ENCODE results near the gene CHST14. TPM values are rescaled to one million over a fixed set of nuclear protein-coding genes. Genes with fewer than 3 reads are reported as not detected.

The CHST14 gene
- polyA plus RNA-seq, 12 donors, result 29.3 to 44.7 (median 34.1) TPM; not detected in 1

DNA sequence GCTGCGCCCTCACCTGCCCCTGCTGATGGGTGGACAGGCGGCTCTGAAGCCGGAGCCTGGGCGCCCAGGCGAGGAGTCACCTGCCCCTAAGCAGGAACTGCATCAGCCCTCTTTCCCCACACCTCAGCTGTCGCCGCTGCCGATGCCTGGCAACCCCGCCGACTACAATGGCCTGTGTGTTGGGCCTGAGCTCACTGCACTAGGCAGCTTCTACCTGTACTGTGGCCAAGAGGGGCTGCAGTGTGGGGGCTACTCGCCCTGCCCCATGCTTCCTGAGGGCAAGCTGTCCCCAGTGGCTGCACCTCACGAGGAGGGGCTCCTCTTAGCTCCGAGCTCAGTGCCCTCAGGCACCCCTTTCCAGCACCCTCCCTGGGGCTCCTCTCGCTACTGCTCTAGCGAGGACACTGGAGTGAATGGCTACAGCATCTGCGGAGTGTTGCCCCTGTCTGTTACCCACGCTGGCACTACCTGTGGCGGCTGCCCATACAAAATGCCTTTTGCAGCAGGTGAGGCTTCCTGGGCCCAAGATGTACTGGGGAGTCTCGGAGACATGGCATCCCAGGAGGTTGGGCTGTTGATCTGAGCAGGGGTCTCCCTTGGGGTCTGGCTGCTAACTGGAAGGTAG is 11.3 kb upstream of the CHST14 start:
- no peak for DNase-seq

DNA sequence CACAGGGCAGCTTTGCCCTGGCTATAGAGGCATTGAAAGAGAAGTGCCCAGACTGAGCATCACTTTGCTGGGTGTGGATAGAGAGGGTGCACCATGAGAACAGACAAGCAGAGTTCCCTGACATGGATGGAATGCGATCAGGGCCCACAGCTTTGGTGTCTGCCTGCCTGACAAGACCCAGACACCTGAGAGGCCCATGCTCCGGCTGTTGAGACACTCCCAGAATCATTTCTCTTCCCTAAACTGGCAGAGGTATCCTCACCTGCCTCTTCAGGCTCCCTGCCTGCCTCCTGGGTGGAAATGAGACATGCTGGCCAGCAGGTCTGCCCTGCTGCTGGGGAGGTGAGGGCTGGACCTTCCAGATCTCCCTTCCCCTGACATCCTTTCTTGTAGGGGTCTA is 10.4 kb upstream of the CHST14 start:
- DNase-seq, result no peak

DNA sequence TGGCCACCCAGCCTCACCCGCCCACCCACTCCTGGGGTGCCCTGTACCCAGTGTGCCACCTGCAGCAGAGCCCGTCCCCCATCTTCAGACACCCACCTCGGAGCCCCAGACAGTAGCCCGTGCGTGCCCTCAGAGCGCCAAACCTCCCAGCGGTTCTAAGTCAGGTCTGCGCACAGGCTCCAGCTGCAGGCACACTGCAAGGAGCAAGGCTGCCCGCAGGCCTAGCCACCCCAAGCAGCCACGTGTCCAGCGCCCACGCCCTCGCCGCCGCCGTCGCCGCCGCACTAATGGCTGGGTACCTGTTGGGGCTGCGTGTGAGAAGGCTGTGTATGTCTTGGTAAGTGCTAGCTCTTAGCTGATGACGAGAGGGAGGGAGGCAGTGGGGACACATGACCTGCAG is 8.8 kb upstream of the CHST14 start:
- no peak for DNase-seq

DNA sequence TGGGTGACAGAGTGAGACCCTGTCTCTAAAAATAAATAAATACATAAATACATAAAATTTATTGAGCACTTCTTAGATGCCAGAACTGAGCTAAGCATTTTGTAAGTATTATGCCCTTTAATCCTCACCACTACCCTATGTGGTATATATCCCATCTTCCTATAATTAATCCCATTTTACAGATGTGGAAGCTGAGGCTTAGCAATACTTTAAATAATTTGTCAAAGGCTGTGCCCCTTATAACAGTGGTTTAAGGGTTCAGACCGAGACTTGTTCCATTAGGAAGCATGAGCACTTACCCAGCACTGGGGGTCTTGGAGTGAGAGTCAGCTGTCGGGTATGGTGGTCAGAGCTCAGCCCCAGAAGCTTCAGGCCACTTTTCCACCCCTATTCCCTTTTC is 7.5 kb upstream of the CHST14 start:
- no peak for DNase-seq

DNA sequence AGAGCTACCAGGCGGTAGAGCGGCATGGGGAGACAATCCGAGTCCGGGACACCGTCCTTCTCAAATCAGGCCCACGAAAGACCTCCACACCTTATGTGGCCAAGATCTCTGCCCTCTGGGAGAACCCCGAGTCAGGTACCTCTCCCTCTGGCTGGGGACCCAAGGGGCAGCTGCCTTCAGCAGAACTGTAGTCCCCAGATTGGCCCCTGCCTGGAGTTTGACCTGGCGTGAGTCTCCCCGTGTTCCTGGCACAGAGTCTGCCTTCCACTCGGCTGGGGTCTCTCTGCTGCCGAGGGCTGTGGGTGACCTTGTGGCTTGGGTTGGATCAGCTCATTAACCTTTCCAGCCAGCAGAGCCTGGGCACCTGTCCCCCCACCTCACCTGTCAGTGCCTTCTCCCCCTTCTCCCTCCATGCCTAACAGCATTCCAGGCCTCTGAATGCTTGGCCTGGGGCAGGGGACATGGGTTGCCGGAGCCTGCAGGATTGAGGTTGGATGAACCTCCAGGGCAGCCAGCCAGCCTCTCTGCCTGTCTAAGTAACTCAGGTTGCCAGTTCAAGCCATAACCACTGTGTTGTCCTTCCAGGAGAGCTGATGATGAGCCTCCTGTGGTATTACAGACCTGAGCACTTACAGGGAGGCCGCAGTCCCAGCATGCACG is 6.8 kb upstream of the CHST14 start:
- DNase-seq, result no peak

DNA sequence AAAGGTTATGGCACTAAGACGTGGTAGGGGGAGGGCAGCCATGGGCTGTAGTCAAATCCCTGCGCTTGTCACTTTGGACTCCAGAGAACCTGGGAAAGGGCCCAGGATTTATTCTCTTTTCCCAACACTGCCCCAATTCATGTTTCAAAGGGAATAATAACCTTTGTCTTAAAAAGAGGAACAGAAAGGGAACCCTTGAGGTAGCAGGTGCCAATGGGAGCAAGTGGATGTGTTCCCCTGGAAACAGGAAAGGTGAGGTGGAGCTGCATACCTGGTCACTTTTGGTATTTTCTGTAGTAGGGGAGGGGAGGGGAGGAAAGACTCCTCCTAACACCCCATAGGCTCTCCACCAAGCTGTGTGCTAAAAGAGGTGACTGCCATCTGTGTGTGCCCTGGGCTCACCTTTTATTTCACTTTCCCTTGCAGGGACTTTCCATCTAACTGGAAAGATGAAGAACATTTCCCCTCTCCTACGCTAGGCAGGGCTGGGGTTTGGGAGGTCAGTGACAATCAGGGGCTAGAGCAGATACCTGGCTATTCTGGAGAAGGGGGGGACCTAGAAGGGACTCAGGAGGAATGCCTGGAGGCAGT is 6.1 kb upstream of the CHST14 start:
- no peak for DNase-seq

DNA sequence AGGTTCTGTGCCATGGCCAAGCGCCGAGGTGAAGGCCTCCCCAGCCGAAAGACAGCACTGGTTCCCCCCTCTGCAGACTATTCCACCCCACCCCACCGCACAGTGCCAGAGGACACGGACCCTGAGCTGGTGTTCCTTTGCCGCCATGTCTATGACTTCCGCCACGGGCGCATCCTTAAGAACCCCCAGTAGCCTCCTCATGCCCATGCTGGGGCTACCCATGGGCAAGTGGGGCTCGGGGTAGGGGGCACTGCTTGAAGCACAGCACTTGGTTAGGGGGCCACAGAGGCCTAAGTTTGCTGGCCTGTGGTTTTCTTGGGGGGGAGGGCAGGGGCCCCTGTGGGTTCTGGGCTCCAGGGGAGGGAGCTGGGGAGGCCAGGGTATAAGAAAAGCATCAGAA is 4.8 kb upstream of the CHST14 start:
- no peak for DNase-seq

DNA sequence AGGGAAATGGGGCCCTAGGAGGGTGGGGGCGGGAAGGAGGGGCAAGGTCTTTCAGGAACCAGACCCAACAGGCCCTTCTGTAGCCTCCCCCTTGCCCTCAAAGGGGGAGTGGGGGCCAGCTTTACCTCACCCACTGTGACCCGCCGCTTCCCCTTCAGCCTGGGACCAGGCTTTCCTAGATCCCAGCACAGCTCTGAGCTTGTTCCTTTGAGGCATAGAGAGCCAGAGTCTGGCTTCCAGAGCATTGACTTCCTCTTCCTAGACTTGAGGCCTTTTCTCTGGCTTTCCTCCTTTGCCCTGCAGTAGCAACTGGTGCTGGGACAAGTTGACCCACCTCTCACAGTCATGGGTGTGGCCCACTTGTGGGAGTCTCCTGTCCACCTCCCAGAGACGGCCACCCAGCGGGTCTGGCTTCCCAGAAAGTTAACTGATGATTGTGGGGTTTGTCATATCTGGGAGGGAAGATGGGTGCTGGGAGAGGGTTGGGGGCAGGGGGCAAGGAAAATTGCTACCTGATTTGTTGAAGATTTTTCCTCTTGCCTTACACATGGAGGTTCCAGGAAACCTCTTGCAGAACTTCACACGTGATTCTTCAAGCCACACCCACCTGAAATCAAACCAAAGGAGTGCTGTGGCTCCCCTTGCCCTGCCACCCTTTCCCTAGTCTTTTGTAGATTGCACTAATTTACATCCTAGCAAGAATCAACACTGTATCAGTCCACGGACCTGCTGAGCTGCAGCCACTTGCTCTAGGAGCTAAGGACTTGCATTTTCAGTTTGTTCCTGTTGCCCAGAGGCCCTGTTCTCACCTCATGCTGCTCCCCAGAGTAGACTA is 4.1 kb upstream of the CHST14 start:
- no peak for DNase-seq

DNA sequence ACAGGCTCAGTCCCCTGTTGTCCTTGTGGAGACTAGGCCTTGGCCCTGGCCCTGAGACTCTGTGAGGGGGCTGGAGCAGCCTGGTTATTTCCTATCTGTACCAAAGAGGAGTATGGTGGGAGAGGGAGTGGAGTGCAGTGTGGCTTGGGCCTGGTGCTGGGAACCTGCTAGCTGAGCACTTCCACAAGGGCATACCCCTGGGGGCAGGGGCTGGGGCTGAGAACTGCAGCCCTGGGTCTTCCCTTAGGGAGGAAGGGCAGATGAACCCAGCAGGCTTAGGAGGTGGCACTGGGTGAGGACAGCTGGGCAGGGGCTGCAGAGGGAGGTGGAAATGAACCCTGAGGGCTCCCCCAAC is 3.5 kb upstream of the CHST14 start:
- no peak for DNase-seq

DNA sequence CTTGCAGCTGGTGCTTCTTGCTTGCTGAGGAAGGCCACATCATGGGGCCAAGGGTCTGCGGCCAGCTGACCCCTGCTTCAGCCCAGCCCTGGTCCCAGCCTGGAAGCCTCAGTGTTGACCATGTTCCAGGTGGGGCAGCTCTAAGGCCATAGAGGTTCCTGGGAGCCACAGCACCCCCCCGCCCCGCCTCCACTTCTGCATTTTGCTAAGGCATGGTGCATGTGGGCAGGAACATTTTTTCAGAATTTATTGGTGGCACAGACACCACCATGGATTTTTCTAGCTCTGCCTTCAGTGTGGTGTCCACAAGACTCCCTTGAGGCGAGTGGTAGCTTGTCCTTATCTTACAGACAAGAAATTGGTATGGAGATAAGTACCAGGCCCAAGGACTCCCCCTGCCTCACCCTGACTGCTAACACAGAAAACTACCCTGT is 1.9 kb upstream of the CHST14 start:
- no peak for DNase-seq

DNA sequence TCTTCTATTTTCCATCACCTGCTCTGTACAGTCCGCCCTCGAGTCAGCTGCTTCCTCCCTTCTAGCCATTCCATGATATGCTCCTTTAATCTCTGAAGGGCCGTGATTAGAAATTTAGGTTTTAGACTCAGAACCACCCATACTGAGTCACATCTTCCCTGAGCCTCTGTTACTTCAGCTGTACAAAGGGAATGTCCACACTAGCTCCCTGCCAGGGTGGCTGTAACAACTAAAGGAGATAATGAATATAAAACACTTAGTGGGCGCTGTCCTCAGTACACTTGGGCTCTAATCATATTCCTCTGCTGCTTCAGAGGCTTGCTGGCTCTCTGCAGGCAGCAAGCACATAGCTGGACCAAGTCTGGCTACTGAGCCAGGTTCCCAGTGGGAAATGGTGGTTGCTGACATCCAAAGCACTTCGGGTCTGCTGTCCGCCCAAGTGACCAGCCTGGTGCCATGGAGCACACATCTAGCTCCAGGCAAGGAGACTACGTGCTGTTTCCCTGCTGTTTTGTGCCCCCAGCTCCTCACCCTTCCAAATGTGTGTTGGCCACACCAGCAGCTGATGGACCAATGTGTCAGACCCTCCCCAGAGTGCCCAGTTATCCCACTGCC is 901 bp upstream of the CHST14 start:
- DNase-seq, result no peak

DNA sequence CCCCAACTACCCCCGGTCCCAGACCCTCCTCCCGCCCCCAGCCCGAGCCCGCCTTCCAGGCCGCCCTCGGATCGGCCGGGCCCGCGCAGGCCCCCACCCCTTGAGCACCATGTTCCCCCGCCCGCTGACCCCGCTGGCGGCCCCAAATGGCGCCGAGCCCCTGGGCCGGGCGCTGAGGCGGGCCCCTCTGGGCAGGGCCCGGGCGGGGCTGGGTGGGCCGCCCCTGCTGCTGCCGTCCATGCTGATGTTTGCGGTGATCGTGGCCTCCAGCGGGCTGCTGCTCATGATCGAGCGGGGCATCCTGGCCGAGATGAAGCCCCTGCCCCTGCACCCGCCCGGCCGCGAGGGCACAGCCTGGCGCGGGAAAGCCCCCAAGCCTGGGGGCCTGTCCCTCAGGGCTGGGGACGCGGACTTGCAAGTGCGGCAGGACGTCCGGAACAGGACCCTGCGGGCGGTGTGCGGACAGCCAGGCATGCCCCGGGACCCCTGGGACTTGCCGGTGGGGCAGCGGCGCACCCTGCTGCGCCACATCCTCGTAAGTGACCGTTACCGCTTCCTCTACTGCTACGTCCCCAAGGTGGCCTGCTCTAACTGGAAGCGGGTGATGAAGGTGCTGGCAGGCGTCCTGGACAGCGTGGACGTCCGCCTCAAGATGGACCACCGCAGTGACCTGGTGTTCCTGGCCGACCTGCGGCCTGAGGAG is 472 bp downstream of the CHST14 start:
- DNase-seq, result peak; percentile 23

DNA sequence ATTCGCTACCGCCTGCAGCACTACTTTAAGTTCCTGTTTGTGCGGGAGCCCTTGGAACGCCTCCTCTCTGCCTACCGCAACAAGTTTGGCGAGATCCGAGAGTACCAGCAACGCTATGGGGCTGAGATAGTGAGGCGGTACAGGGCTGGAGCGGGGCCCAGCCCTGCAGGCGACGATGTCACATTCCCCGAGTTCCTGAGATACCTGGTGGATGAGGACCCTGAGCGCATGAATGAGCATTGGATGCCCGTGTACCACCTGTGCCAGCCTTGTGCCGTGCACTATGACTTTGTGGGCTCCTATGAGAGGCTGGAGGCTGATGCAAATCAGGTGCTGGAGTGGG is 995 bp downstream of the CHST14 start:
- DNase-seq, result no peak

DNA sequence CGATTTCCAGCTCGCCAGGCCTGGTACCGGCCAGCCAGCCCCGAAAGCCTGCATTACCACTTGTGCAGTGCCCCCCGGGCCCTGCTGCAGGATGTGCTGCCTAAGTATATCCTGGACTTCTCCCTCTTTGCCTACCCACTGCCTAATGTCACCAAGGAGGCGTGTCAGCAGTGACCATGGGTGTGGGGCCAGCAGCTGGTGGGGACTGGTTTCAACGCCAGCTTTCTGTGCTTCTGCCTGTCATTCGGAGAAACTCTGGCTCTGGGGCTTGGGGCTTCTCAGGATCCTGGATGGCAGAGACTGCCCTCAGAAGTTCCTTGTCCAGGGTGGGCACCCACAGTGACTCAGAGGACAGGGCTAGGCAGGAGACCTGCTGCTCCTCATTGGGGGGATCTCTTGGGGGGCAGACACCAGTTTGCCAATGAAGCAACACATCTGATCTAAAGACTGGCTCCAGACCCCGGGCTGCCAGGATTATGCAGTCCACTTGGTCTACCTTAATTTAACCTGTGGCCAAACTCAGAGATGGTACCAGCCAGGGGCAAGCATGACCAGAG is 1.5 kb downstream of the CHST14 start:
- DNase-seq, result no peak

DNA sequence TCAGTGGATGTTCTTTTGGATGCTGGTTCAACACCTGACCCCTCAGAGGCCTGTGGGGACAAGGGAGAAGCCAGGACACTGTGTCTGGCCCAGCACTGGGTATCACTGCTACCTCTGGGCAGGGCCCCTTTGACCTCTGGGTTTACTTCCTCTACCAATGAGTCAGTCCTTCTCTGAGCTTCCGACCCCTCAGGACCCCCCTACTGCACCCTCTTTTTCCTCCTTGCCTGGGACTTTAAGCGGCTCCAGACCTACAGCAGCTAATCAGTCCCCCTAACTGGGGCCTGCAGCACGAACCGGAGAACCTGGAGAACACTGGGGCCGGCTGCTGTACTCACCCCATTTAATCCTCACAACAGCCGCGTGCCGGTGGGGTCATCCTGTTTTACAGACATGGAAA is 3.8 kb downstream of the CHST14 start:
- DNase-seq, result no peak

DNA sequence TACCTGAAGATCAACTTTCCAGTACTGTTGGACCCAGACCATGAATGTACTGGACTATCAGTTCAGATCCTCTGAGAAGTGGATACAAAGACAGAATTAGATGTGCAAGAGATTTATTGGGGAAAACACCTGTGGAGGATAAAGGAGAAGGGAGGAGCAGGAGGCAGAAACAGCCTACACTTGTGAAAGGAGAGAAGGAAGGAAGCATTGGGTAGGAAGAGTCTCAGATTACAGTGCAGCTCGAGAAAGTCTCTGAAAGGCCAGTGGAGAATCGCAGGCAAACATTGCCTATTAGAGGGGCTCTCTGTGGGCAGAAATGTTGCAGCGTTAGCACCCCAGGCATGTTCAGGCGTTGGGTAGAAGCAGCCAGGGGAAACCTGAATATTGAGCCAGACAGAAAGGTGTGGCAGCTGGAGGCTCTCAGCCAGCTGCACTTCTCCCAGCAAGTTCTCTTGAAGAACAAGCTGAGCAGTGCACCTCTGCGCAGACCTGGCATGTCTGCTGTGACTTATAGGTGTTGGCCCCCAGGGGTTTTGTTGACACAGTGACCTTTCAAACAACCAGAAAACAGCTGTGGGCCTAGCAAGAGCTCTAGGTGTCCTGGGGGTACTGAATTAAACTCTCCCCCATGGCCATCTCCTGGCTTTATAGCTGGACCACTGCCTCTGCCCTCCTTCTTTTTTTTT is 7.0 kb downstream of the CHST14 start:
- no peak for DNase-seq

DNA sequence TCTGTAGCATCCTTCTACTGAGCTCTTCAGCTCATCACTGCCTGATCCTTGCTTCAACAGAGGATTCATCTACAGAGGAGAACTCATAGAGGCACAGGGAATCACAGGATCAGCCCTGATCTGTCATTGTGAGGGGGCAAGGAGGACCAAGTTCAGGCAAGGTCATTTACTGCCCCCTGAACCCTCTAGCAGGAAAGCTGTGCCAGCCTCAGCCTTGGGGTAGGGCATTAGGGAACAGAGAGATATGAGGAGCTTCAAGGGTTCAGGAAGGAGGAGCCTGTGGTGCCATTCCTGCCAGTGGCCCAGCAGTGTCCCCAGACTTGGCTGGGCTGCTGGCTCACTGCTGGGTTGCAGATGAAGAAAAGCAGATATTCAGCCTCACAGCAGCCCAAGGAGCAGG is 8.2 kb downstream of the CHST14 start:
- no peak for DNase-seq

DNA sequence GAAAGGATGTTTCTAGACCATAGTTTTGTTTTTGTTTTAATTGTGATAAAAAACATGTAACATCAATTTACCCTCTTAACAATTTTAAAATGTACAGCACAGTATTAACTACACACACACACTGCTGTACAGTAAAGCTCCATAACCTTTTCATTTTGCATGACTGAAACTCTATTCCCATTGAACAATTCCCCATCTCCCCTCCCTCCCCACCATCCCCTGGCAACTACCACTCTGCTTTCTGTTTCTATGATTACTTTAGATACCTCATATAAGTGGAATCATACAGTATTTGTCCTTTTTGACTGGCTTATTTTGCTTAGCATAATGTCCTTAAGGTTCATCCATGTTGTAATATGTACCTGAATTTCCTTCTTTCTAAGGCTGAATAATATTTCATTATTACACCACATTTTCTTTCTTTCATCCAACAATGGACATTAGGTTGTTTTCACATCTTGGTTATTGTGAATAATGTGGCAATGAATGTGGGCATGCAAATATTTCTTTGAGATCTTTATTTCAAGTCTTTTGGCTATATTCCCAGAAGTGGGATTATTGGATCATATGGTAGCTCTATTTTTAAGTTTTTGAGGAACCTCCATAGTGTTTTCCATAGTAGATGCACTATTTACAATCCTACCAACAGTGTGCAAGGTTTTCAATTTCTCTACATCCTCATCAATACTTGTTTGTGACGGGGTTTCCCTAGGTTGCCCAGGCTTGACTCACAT is 10.7 kb downstream of the CHST14 start:
- no peak for DNase-seq

DNA sequence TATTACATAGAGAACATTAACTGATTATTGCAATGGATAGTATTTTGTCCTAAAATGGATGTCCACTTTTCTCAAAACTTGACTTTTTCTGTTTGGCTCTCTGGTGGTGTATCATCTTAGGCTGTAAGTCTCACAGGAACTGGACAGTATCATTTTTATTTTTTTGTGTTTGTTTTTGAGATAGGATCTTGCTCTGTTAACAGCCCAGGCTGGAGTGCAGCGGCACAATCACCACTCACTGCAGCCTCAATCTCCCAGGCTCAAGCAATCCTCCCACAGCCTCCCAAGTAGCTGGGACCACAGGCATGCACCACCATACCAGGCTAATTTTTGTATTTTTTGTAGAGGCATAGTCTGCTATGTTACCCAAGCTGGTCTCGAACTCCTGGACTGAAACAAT is 13.1 kb downstream of the CHST14 start:
- no peak for DNase-seq
